ENCODE results near the gene SCAND1. TPM values are rescaled to one million over a fixed set of nuclear protein-coding genes. Genes with fewer than 3 reads are reported as not detected.
"Not testable (repeated sequence)": the region's sequence is repeated elsewhere in the genome, so short reads cannot be mapped to it uniquely, and the experiment has no call there.

SCAND1 gene
- total RNA-seq, 1 donor from 2014 or later: 51.9 TPM

- intact Hi-C loops (cut with DNase I): no loop called here
- Histone ChIP-seq H3K27ac (no peak overlapping the region), H3K27me3 (ENCODE audit: low read depth) (no peaks in the 10 kb centered on the region), H3K4me1 (no peaks in the 10 kb centered on the region), H3K9me3 (no peaks in the 10 kb centered on the region), H3K4me3 (no peak overlapping the region), H3K36me3 (no peaks in the 10 kb centered on the region)
- no peak for ATAC-seq
- no peak for DNase-seq
- TF ChIP-seq CTCF (IDR thresholded peaks at IDR 0.05): no peak
Observed at GRCh38 chr20:35972462-35972861, 18.2 kb upstream of the SCAND1 start.

GRCh38 chr20:35971981-35972380 is 17.7 kb upstream of the SCAND1 start:
- no peak overlapping the region for H3K27ac ChIP-seq
- no peak for DNase-seq
- intact Hi-C loops (cut with DNase I): no loop called here
- H3K27me3 ChIP-seq (ENCODE audit: low read depth): no peaks in the 10 kb centered on the region
- TF ChIP-seq CTCF (IDR thresholded peaks at IDR 0.05): no peak
- H3K4me3 ChIP-seq: no peak overlapping the region
- no peak for ATAC-seq
- no peaks in the 10 kb centered on the region for H3K4me1 ChIP-seq
- no peaks in the 10 kb centered on the region for H3K9me3 ChIP-seq
- no peaks in the 10 kb centered on the region for H3K36me3 ChIP-seq

GRCh38 chr20:35968930-35969329 is 14.6 kb upstream of the SCAND1 start:
- H3K27ac ChIP-seq: no peak overlapping the region
- no peak for TF ChIP-seq CTCF (IDR thresholded peaks at IDR 0.05)
- H3K36me3 ChIP-seq: no peaks in the 10 kb centered on the region
- DNase-seq: no peak
- no peak overlapping the region for H3K4me3 ChIP-seq
- H3K9me3 ChIP-seq: no peaks in the 10 kb centered on the region
- H3K4me1 ChIP-seq: no peaks in the 10 kb centered on the region
- intact Hi-C loops (cut with DNase I): no loop called here
- H3K27me3 ChIP-seq (ENCODE audit: low read depth): no peaks in the 10 kb centered on the region
- no peak for ATAC-seq

GRCh38 chr20:35967979-35968640 is 13.8 kb upstream of the SCAND1 start, which contains the start of gene CNBD2:
CNBD2 (plus strand) TSS chr20:35968590; CDS start chr20:35968763, 173 bp downstream.
- no peak for TF ChIP-seq CTCF (IDR thresholded peaks at IDR 0.05)
- H3K36me3 ChIP-seq: no peaks in the 10 kb centered on the region
- H3K27me3 ChIP-seq (ENCODE audit: low read depth): no peaks in the 10 kb centered on the region
- intact Hi-C loops (cut with DNase I): no loop called here
- ATAC-seq (no peak), DNase-seq (no peak)
- no peak within 1 kb of the TSS for H3K4me3 ChIP-seq
- no peak within 1 kb of the TSS for H3K27ac ChIP-seq
- no peaks in the 10 kb centered on the region for H3K9me3 ChIP-seq
- no peaks in the 10 kb centered on the region for H3K4me1 ChIP-seq

GRCh38 chr20:35963878-35964277 is 9.6 kb upstream of the SCAND1 start:
- Histone ChIP-seq H3K4me3 (no peak overlapping the region), H3K27me3 (ENCODE audit: low read depth) (no peaks in the 10 kb centered on the region), H3K27ac (no peak overlapping the region), H3K9me3 (no peaks in the 10 kb centered on the region), H3K4me1 (no peaks in the 10 kb centered on the region), H3K36me3 (no peaks in the 10 kb centered on the region)
- intact Hi-C loops (cut with DNase I): no loop called here
- no peak for TF ChIP-seq CTCF (IDR thresholded peaks at IDR 0.05)
- DNase-seq (no peak), ATAC-seq (no peak)

GRCh38 chr20:35959291-35959690 is 5.0 kb upstream of the SCAND1 start:
- H3K4me1 ChIP-seq; H3K27ac ChIP-seq; H3K27me3 ChIP-seq (ENCODE audit: low read depth); H3K4me3 ChIP-seq; intact Hi-C loops (cut with DNase I); ATAC-seq; H3K36me3 ChIP-seq; DNase-seq; H3K9me3 ChIP-seq: not testable (repeated sequence)
